ENCODE measurements around the gene KRT7.

Gene KRT7

GRCh38 chr12:52259657-52260243 is 26.7 kb downstream of the KRT7 start:
- H3K27me3 ChIP-seq (ENCODE audit: control insufficient read depth, low read length), result peaks cover 10% of the 10 kb centered on the region
- H4K20me1 ChIP-seq (ENCODE audit: control insufficient read depth, insufficient read depth, low read depth, low read length), result no peaks in the 10 kb centered on the region
- H3K9me2 ChIP-seq (replicated peaks; ENCODE audit: control insufficient read depth, low read length), result no peaks in the 10 kb centered on the region
- no peaks in the 10 kb centered on the region for H3F3A ChIP-seq (ENCODE audit: control insufficient read depth, insufficient read depth)
- no peaks in the 10 kb centered on the region for H3K79me2 ChIP-seq (ENCODE audit: control insufficient read depth, low read length)
- H3K4me1 ChIP-seq (ENCODE audit: control insufficient read depth, low read length), result no peaks in the 10 kb centered on the region
- no peak for TF ChIP-seq CTCF (IDR thresholded peaks at IDR 0.05; ENCODE audit: low read depth, low read length, poor library complexity, severe bottlenecking)
- H3K27ac ChIP-seq (ENCODE audit: low read depth, low read length), result no peak overlapping the region
- H3K4me3 ChIP-seq (ENCODE audit: low read length), result no peak overlapping the region
- H3K9me3 ChIP-seq (ENCODE audit: control insufficient read depth, insufficient read depth, low read length), result no peaks in the 10 kb centered on the region
- H3K4me2 ChIP-seq (ENCODE audit: low read length), result no peak overlapping the region
- H3K36me3 ChIP-seq (ENCODE audit: control insufficient read depth, low read length), result no peaks in the 10 kb centered on the region

- no peaks in the 10 kb centered on the region for H3K4me1 ChIP-seq (ENCODE audit: control insufficient read depth, low read length)
- no peaks in the 10 kb centered on the region for H3K36me3 ChIP-seq (ENCODE audit: control insufficient read depth, low read length)
- H3K9me3 ChIP-seq (ENCODE audit: control insufficient read depth, insufficient read depth, low read length), result no peaks in the 10 kb centered on the region
- H3K4me2 ChIP-seq (ENCODE audit: low read length), result no peak overlapping the region
- no peak overlapping the region for H3K4me3 ChIP-seq (ENCODE audit: low read length)
- no peak overlapping the region for H3K27ac ChIP-seq (ENCODE audit: low read depth, low read length)
- H3F3A ChIP-seq (ENCODE audit: control insufficient read depth, insufficient read depth), result no peaks in the 10 kb centered on the region
- H4K20me1 ChIP-seq (ENCODE audit: control insufficient read depth, insufficient read depth, low read depth, low read length), result no peaks in the 10 kb centered on the region
- no peaks in the 10 kb centered on the region for H3K9me2 ChIP-seq (replicated peaks; ENCODE audit: control insufficient read depth, low read length)
- no peaks in the 10 kb centered on the region for H3K79me2 ChIP-seq (ENCODE audit: control insufficient read depth, low read length)
- TF ChIP-seq EZH2phosphoT487 (IDR thresholded peaks at IDR 0.05; ENCODE audit: borderline replicate concordance, low read length) (no peak), CTCF (IDR thresholded peaks at IDR 0.05; ENCODE audit: low read depth, low read length, poor library complexity, severe bottlenecking) (no peak)
- H3K27me3 ChIP-seq (ENCODE audit: control insufficient read depth, low read length), result peaks cover 7% of the 10 kb centered on the region
Observed at GRCh38 chr12:52260361-52261207, 27.5 kb downstream of the KRT7 start.

- Histone ChIP-seq H3K27ac (ENCODE audit: low read depth, low read length) (no peak overlapping the region), H3K4me1 (ENCODE audit: control insufficient read depth, low read length) (no peaks in the 10 kb centered on the region), H3K36me3 (ENCODE audit: control insufficient read depth, low read length) (no peaks in the 10 kb centered on the region), H3F3A (ENCODE audit: control insufficient read depth, insufficient read depth) (no peaks in the 10 kb centered on the region), H4K20me1 (ENCODE audit: control insufficient read depth, insufficient read depth, low read depth, low read length) (no peaks in the 10 kb centered on the region), H3K4me2 (ENCODE audit: low read length) (no peak overlapping the region), H3K27me3 (ENCODE audit: control insufficient read depth, low read length) (peaks cover 7% of the 10 kb centered on the region), H3K4me3 (ENCODE audit: low read length) (no peak overlapping the region), H3K79me2 (ENCODE audit: control insufficient read depth, low read length) (no peaks in the 10 kb centered on the region), H3K9me3 (ENCODE audit: control insufficient read depth, insufficient read depth, low read length) (no peaks in the 10 kb centered on the region), H3K9me2 (replicated peaks; ENCODE audit: control insufficient read depth, low read length) (no peaks in the 10 kb centered on the region)
- TF ChIP-seq EZH2phosphoT487 (IDR thresholded peaks at IDR 0.05; ENCODE audit: borderline replicate concordance, low read length), result no peak
- TF ChIP-seq CTCF (IDR thresholded peaks at IDR 0.05; ENCODE audit: low read depth, low read length, poor library complexity, severe bottlenecking), result no peak
Observed at GRCh38 chr12:52261208-52261484, 28.1 kb downstream of the KRT7 start.
